OCI-LY1 (cell line): ENCODE data around the gene TAS2R19.
"Not testable (repeated sequence)": the region's sequence is repeated elsewhere in the genome, so short reads cannot be mapped to it uniquely, and the experiment has no call there.

ENCODE experiments used
- EZH2 ChIP-seq: fragments of 200-600 bp; sonication (generic), shearing (Covaris generic); IDR thresholded peaks from 2 replicates; pipeline ENCODE4 v1.8.0; 2017; ENCODE audit warnings: borderline replicate concordance, mixed run types, mild to moderate bottlenecking, antibody characterized with exemption, low read length, moderate library complexity, mixed read lengths
- TF ChIP-seq, protein P1 (sequence below): fragments of 200-600 bp; sonication (generic), shearing (Covaris generic); IDR thresholded peaks from 2 replicates; pipeline ENCODE4 v1.5.1; 2017; ENCODE audit warnings: mild to moderate bottlenecking, antibody characterized with exemption, low read length, moderate library complexity, mixed read lengths

DNA sequence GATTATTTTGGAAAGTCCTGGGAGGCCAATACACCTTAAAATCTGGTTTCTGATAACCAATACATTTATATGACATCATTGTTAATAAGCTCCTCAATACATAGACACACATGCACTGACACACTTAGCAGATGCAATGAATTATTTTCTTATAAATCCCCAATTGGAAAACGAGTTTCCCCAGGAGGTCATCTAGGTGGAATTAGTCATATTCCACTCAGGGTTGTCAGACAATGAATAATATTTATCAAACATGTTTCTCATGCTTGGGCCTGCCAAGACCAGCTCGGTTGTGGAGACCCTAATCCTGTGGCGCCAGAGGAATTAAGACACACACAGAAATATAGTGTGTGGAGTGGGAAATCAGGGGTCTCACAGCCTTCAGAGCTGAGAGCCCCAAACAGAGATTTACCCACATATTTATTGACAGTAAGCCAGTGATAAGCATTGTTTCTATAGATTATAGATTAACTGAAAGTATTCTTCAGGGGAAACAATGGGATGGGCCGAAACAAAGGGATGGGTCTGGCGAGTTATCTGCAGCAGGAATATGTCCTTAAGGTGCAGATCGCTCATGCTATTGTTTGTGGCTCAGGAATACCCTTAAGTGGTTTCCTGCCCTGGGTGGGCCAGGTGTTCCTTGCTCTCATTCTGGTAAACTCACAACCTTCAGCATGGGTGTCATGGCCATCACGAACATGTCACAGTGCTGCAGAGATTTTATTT, 27.5 kb upstream of the TAS2R19 start:
- TF ChIP-seq EZH2: not testable (repeated sequence)
- TF ChIP-seq, protein P1, sequence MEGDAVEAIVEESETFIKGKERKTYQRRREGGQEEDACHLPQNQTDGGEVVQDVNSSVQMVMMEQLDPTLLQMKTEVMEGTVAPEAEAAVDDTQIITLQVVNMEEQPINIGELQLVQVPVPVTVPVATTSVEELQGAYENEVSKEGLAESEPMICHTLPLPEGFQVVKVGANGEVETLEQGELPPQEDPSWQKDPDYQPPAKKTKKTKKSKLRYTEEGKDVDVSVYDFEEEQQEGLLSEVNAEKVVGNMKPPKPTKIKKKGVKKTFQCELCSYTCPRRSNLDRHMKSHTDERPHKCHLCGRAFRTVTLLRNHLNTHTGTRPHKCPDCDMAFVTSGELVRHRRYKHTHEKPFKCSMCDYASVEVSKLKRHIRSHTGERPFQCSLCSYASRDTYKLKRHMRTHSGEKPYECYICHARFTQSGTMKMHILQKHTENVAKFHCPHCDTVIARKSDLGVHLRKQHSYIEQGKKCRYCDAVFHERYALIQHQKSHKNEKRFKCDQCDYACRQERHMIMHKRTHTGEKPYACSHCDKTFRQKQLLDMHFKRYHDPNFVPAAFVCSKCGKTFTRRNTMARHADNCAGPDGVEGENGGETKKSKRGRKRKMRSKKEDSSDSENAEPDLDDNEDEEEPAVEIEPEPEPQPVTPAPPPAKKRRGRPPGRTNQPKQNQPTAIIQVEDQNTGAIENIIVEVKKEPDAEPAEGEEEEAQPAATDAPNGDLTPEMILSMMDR: not testable (repeated sequence)
